Mammary epithelial cell (primary cell): Measurements from ENCODE around the gene KCNIP1.

Source experiments
- CTCF ChIP-seq, 2 donors: IDR thresholded peaks in 1 of 2; conservative IDR thresholded peaks in 1 of 2; 2 replicates each; pipeline ENCODE4 v1.5.1; 2011 to 2012; ENCODE audit warnings: inconsistent platforms in 2 of 2, low read length in 2 of 2, mild to moderate bottlenecking in 2 of 2, control low read depth in 1 of 2, low read depth in 1 of 2; ENCODE audit not compliant: insufficient read depth in 1 of 2; ENCODE audit errors: extremely low read depth in 1 of 2
- EZH2 ChIP-seq: IDR thresholded peaks from 2 replicates; pipeline ENCODE4 v1.6.1; 2012; ENCODE audit warnings: low read length, inconsistent platforms, borderline replicate concordance

GRCh38 chr5:170633235-170634081, 129.6 kb downstream of the KCNIP1 start:
- TF ChIP-seq CTCF (conservative IDR thresholded peaks at IDR 0.05 in 1 of 2, IDR thresholded peaks at IDR 0.05 in 1 of 2; ENCODE audit: extremely low read depth in 1 of 2, insufficient read depth in 1 of 2, low read depth in 1 of 2, low read length in 2 of 2) (no peak), EZH2 (no peak)
